T follicular helper cell (primary cell): Measurements from ENCODE around the gene MIPOL1.
"Not testable (repeated sequence)": the region's sequence is repeated elsewhere in the genome, so short reads cannot be mapped to it uniquely, and the experiment has no call there.

Experiments
- DNase-seq: peaks from one replicate; pipeline ENCODE4 v3.0.0-alpha.2; 2020; ENCODE audit warnings: low read depth

MIPOL1 gene

GRCh38 chr14:37187294-37187693, 10.4 kb upstream of the MIPOL1 start:
- DNase-seq: no peak

GRCh38 chr14:37187840-37188577, 9.7 kb upstream of the MIPOL1 start:
- DNase-seq: not testable (repeated sequence)

DNA sequence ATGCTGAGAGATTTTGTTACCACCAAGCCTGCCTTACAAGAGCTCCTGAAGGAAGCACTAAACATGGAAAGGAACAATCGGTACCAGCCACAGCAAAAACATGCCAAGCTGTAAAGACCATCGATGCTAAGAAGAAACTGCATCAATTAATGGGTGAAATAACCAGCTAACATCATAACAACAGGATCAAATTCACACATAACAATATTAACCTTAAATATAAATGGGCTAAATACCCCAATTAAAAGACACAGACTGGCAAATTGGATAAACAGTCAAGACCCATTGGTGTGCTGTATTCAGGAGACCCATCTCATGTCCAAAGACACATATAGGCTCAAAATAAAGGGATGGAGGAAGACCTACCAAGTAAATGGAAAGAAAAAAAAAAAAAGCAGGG, 8.0 kb upstream of the MIPOL1 start:
- DNase-seq: not testable (repeated sequence)

- no peak for DNase-seq
Observed at GRCh38 chr14:37194698-37195097, 3.0 kb upstream of the MIPOL1 start.

- no peak for DNase-seq
Observed at GRCh38 chr14:37195327-37195726, 2.4 kb upstream of the MIPOL1 start.

DNA sequence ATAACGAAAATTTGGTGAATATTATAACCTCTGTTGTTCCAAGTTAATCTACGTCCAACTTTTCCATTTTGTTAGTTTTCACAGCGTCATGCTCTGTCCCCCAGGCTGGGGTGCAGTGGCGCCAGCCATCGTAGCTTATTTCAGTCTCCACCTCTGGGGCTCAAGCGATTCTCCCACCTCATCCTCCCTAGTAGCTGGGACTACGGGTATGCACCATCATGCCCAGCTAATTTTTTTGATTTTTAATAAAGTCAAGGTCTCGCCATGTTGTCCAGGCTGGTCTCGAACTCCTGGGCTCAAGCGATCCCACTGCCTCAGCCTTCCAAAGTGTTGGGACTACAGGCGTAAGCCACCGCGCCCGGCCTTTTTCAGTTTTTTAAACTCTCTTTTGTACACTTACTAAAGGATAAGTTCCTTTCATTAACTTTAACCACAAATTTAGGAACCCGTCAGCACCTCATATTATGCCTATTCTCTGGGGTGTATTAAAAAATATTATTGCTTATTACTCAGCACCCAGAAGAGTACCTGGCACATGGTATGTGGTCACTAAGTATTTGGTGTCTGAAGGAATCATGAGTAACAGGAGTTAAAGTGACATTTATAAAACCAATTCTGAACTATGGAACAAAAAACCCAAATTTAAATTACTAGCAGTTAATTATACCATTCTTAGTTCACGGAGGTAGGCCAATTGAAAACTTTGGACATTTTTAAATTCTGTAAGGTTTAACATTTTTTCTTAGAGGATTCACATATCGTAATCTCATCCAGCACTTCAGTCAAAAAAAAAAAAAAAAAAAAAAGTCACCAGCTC, 925 bp upstream of the MIPOL1 start:
- DNase-seq: no peak

DNA sequence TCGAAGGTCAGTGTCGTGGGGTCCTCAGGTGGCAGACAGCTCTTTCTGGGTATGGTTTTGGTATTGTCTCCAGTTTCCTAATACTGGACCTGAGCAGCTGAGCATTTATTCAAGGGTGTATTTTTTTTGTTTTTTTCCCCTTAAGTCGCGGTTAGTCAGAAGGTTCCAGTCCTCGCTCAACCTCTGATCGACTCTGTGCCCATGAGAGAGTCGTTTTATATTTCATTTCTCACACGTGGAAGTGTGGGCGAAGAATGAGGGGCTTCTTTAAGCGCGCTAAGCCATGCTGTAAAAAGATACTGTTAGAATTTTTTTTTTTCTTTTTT, 499 bp downstream of the MIPOL1 start:
- DNase-seq: no peak

GRCh38 chr14:37198907-37199306, 1.2 kb downstream of the MIPOL1 start:
- no peak for DNase-seq

DNA sequence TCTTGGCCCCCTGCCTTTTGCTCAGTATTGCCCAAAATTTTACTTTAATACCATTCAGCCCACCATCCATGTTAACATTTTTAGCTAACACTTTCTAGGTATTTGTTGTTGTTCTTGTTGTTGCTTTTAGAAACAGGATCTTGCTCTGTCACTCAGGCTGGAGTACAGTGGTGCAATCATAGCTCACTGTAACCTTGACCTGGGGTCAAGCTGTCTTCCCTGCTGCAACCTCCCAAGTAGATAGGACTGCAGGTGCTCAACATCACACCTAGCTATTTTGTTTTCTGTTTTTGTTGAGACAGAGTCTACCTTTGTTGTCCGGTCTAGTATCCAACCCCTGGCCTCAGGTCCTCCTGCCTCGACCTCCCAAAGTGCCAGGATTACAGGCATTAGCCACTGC, 4.0 kb downstream of the MIPOL1 start:
- no peak for DNase-seq

DNA sequence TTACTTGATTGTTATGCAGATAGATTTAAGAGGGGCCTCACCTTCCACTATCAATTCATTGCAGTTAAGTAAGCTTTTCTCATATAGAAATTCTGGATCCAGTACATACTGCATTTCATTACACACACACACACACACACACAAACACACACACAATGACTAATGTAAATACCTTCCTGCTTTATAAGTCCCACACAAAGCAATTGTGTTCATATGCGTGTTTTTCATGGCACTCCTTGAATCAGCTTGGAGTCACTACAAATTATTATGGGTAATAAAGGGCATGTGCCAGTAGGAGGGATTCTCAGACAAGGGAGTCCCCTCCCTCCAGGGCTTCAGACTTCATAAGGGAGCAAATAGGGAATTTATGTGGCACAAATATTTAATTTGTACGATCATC, 4.5 kb downstream of the MIPOL1 start:
- DNase-seq: no peak

GRCh38 chr14:37202812-37203211, 5.1 kb downstream of the MIPOL1 start:
- DNase-seq: no peak

GRCh38 chr14:37203423-37203822, 5.7 kb downstream of the MIPOL1 start:
- no peak for DNase-seq

DNA sequence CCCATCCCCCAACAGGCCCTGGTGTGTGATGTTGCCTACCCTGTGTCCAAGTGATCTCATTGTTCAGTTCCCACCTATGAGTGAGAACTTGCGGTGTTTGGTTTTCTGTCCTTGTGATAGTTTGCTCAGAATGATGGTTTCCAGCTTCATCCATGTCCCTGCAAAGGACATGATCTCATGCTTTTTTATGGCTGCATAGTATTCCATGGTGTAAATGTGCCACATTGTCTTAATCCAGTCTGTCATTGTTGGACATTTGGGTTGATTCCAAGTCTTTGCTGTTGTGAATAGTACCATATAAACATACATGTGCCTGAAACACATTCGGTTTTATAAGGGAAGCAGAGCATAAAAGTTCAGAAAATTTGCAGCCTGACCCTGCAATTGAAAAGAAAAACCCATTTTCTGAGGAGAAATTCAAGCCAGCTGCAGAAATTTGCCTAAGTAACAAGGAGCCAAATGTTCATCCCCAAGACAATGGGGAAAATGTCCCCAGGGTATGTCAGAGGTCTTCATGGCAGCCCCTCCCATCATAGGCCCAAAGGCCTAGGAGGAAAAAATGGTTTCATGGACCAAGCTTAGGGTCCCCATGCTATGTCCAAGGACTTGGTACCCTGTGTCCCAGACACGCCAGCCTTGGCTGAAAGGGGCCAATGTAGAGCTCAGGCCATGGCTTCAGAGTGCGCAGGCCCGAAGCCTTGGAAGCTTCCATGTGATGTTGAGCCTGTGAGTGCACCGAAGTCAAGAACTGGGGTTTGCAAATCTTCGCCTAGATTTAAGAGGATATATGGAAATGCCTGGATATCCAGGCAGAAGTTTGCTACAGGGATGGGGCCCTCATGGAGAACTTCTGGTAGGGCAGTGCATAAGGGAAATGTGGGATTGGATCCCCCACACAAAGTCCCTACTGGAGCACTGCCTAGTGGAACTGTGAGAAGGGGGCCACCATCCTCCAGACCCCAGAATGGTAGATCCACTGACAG, 8.2 kb downstream of the MIPOL1 start:
- DNase-seq: not testable (repeated sequence)

DNA sequence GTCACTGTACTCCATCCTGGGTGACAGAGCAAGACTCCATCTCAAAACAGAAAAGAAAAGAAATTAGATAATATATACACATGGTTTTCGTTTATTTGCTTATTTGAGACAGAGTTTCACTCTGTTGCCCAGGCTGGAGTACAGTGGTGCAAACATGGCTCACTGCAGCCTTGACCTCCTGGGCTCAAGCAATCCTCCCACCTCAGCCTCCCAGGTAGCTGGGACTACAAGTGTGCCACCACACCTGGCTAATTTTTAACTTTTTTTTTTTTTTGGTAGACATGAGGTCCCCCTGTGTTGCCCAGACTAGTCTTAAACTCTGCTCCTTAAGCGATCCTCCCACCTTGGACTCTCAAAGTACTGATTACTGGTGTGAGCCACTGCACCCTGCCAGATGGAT, 11.9 kb downstream of the MIPOL1 start:
- DNase-seq: not testable (repeated sequence)

- no peak for DNase-seq
Observed at GRCh38 chr14:37210448-37210847, 12.7 kb downstream of the MIPOL1 start.

DNA sequence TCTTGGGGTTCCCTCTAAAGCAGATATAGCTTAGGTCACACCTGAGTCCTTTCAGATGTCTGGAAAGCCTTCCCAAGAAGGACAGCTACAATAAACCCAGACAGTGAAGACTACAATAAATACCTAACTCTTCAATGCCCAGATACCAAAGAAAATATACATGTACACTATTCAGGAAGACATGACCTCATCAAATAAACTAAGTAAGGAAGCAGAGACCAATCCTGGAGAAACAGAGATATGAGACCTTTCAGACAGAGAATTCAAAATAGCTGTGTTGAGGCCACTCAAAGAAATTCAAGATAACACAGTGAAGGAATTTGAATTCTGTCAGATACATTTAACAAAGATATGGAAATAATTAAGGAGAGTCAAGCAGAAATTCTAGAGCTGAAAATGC, 15.3 kb downstream of the MIPOL1 start:
- DNase-seq: no peak

DNA sequence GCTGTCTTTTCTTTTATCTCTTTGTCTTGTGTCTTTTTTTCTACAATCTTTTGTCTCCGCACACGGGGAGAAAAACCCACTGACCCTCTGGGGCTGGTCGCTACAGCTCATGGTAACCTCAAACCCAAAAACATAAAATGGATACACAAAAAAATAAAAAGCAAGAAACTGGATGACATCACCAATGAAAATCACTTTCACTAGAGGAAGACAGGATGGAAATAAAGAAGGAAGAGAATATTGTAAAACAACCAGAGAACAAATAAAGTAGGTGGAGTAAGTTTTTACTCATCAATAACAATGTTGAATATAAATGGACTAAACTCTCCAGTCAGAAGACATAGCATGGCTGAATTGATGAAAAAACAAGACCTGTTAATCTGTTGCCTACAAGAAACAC, 17.6 kb downstream of the MIPOL1 start:
- DNase-seq: no peak

GRCh38 chr14:37221073-37221472, 23.3 kb downstream of the MIPOL1 start:
- DNase-seq: no peak

- DNase-seq: no peak
Observed at GRCh38 chr14:37223947-37224474, 26.3 kb downstream of the MIPOL1 start.

DNA sequence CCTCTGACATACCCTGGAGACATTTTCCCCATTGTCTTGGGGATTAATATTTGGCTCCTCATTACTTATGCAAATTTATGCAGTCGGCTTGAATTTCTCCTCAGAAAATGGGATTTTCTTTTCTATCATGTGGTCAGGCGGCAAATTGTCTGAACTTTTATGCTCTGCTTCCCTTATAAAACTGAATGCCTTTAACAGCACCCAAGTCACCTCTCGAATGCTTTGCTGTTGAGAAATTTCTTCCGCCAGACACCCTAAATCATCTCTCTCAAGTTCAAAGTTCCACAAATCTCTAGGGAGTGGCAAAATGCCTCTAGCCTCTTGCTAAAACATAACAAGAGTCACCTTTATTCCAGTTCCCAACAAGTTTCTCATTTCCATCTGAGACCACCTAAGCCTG, 27.9 kb downstream of the MIPOL1 start:
- DNase-seq: not testable (repeated sequence)

GRCh38 chr14:37230551-37231194, 32.9 kb downstream of the MIPOL1 start:
- DNase-seq: no peak
